Measurements from ENCODE around the gene CCL1. TPM values are rescaled to one million over a fixed set of nuclear protein-coding genes. Genes with fewer than 3 reads are reported as not detected.

The CCL1 gene
- total and polyA plus RNA-seq, 10 of the 15 experiments (the other 5 are each of a cell fraction or from before 2014, with no cell fraction given): 0.14 to 1.8 (median 0.40) TPM; not detected in 3

DNA sequence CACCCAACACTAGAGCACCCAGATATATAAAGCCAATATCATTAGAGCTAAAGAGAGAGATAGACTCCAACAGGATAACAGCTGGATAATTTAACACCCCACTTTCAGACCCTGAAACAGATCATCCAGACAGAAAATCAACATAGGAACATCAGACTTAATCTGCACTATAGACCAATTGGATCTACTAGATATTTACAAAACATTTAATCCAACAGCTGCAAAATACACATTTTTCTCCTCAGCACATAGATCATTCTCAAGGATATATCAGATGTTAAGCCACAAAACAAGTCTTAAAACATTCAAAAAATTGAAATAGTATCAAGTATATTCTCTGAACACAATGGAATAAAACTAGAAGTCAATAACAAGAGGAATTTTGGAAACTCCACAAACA, 10.8 kb downstream of the CCL1 start:
- CTCF ChIA-PET: interaction anchor here (2.2 kb wide), 1 partner anchor 10 kb away, joined by 19 read pairs; the partner anchor contains the start of gene CCL1
- H3K4me1 ChIP-seq (ENCODE audit: control insufficient read depth, insufficient read depth, low read length): no peaks in the 10 kb centered on the region
- H3K36me3 ChIP-seq (ENCODE audit: control insufficient read depth in 2 of 2, insufficient read depth in 2 of 2, low read length in 1 of 2): no peaks in the 10 kb centered on the region
- no peak for DNase-seq (ENCODE audit: low read depth, low spot score)
- H3K4me3 ChIP-seq: no peak overlapping the region
- no peak overlapping the region for H3K9ac ChIP-seq (ENCODE audit: control insufficient read depth, insufficient read depth, low read length)
- H4K20me1 ChIP-seq (ENCODE audit: control insufficient read depth, insufficient read depth): no peaks in the 10 kb centered on the region
- RAD21 ChIA-PET (ENCODE audit: unreplicated experiment): no interaction called here
- no peak for ATAC-seq
- FAIRE-seq: no peak
- H3K79me2 ChIP-seq (ENCODE audit: control insufficient read depth, insufficient read depth, low read length): no peaks in the 10 kb centered on the region
- H3K4me2 ChIP-seq (ENCODE audit: control insufficient read depth, insufficient read depth): no peak overlapping the region
- no peak overlapping the region for H2AFZ ChIP-seq (ENCODE audit: control insufficient read depth, low read depth, low read length)
- H3K9me3 ChIP-seq (replicated peaks; ENCODE audit: control insufficient read depth, insufficient read depth, low read length): no peaks in the 10 kb centered on the region
- in situ Hi-C loops (cut with MboI): no loop called here
- H3K27me3 ChIP-seq (replicated peaks in 1 of 2; ENCODE audit: control insufficient read depth in 2 of 2, insufficient read depth in 2 of 2, low read length in 1 of 2): peaks cover 0 to 5% of the 10 kb centered on the region in 2 experiments; a peak in 1 of 4 replicates
- SMC1A ChIA-PET (ENCODE audit: uncharacterized antibody, unreplicated experiment): interaction anchor here (1.9 kb wide), 1 partner anchor 9 kb away, joined by 7 read pairs; no protein-coding TSS in a partner anchor
- no TSS peak for BruUV-seq (replicated peaks)
- intact Hi-C loops (cut with micrococcal nuclease; ENCODE audit: unreplicated experiment): no loop called here
- no peak overlapping the region for H3K27ac ChIP-seq (ENCODE audit: control insufficient read depth, insufficient read depth)
- TF ChIP-seq STAT1 (conservative IDR thresholded peaks at IDR 0.05): no peak
- TF ChIP-seq TAF1 (IDR thresholded peaks at IDR 0.05; ENCODE audit: borderline replicate concordance, low read depth, low read length): no peak
- TF ChIP-seq ZNF207 (IDR thresholded peaks at IDR 0.05; ENCODE audit: borderline replicate concordance): no peak
- TF ChIP-seq LARP7 (IDR thresholded peaks at IDR 0.05): no peak
- TF ChIP-seq, protein P1, sequence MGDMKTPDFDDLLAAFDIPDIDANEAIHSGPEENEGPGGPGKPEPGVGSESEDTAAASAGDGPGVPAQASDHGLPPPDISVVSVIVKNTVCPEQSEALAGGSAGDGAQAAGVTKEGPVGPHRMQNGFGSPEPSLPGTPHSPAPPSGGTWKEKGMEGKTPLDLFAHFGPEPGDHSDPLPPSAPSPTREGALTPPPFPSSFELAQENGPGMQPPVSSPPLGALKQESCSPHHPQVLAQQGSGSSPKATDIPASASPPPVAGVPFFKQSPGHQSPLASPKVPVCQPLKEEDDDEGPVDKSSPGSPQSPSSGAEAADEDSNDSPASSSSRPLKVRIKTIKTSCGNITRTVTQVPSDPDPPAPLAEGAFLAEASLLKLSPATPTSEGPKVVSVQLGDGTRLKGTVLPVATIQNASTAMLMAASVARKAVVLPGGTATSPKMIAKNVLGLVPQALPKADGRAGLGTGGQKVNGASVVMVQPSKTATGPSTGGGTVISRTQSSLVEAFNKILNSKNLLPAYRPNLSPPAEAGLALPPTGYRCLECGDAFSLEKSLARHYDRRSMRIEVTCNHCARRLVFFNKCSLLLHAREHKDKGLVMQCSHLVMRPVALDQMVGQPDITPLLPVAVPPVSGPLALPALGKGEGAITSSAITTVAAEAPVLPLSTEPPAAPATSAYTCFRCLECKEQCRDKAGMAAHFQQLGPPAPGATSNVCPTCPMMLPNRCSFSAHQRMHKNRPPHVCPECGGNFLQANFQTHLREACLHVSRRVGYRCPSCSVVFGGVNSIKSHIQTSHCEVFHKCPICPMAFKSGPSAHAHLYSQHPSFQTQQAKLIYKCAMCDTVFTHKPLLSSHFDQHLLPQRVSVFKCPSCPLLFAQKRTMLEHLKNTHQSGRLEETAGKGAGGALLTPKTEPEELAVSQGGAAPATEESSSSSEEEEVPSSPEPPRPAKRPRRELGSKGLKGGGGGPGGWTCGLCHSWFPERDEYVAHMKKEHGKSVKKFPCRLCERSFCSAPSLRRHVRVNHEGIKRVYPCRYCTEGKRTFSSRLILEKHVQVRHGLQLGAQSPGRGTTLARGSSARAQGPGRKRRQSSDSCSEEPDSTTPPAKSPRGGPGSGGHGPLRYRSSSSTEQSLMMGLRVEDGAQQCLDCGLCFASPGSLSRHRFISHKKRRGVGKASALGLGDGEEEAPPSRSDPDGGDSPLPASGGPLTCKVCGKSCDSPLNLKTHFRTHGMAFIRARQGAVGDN (IDR thresholded peaks at IDR 0.05): no peak
- no peak for TF ChIP-seq STAT3 (IDR thresholded peaks at IDR 0.05; ENCODE audit: low read depth, low read length)
- no peak for TF ChIP-seq SUZ12 (IDR thresholded peaks at IDR 0.05; ENCODE audit: unreplicated experiment)
- TF ChIP-seq, protein P2, sequence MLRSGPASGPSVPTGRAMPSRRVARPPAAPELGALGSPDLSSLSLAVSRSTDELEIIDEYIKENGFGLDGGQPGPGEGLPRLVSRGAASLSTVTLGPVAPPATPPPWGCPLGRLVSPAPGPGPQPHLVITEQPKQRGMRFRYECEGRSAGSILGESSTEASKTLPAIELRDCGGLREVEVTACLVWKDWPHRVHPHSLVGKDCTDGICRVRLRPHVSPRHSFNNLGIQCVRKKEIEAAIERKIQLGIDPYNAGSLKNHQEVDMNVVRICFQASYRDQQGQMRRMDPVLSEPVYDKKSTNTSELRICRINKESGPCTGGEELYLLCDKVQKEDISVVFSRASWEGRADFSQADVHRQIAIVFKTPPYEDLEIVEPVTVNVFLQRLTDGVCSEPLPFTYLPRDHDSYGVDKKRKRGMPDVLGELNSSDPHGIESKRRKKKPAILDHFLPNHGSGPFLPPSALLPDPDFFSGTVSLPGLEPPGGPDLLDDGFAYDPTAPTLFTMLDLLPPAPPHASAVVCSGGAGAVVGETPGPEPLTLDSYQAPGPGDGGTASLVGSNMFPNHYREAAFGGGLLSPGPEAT (IDR thresholded peaks at IDR 0.05; ENCODE audit: low read depth): no peak
- no peak for TF ChIP-seq RBBP5 (conservative IDR thresholded peaks at IDR 0.05)
- TF ChIP-seq NR2C1 (IDR thresholded peaks at IDR 0.05): no peak
- no peak for TF ChIP-seq ZNF24 (IDR thresholded peaks at IDR 0.05)
- TF ChIP-seq MEF2A (IDR thresholded peaks at IDR 0.05; ENCODE audit: insufficient read depth, low read depth, low read length): no peak
- TF ChIP-seq WRNIP1 (IDR thresholded peaks at IDR 0.05; ENCODE audit: borderline replicate concordance, low read depth, low read length): no peak
- TF ChIP-seq MTA2 (IDR thresholded peaks at IDR 0.05; ENCODE audit: low read depth): no peak
- TF ChIP-seq CUX1 (IDR thresholded peaks at IDR 0.05; ENCODE audit: insufficient replicate concordance, low read depth, low read length): no peak
- POLR2A ChIA-PET: no interaction called here

All from GM12878 (cell line).